Daoy (cell line): ENCODE data around the gene KITLG. TPM values are rescaled to one million over a fixed set of nuclear protein-coding genes. Genes with fewer than 3 reads are reported as not detected.
"Not testable (repeated sequence)": the region's sequence is repeated elsewhere in the genome, so short reads cannot be mapped to it uniquely, and the experiment has no call there.

Experiments
- DNase-seq: peaks from one replicate; pipeline ENCODE4 v3.0.0-alpha.2; 2015; ENCODE audit warnings: low read depth
- total RNA-seq: library from RNA; depleted of rRNA; stranded (reverse); fragments of >200 nt; shearing (Covaris generic); gene quantifications from 2 replicates; pipeline ENCODE4 v1.2.3, GENCODE V29; 2014

KITLG gene
- total RNA-seq, 1 experiment from 2014 or later: 24.1 TPM

DNA sequence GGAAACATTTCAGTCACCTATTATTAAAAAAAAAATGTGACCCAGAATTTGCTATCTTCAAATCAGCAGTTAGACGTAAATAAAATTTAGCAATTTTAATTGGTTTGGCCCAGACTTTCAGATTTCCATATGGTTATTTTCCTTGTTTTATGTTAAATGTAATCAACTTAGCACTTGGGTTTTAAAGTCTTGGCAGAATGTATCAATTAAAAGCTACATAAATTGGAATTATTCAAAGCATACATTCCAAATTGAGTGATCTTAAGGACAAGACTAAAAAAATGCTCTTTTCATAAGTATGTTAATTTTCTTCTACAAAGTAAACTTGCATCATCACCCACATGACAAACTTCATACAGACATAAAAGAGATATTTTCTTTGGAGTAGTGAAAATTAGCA lies 3.4 kb downstream of the KITLG start:
- no peak for DNase-seq

GRCh38 chr12:88575361-88575970 lies 4.8 kb downstream of the KITLG start:
- no peak for DNase-seq

DNA sequence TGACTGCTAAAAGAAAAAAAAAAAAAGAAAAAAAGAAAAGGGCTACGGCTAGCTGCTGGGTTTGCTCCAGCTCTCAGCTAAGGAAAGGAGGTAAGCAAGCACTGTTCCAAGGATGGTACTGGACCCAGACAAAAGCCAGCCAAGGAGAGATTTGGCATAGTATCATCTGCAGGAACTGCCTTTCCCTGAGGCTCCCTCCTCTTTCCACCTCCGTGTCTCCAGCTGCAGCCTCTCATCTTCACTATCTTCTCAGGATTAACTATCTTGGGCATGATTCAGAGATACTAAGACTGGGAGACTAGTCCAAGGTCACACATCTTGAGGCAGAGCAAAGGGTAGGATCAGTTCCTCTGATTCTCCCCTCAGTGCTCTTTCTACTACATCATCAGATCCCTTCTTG lies 6.0 kb downstream of the KITLG start:
- DNase-seq: no peak

DNA sequence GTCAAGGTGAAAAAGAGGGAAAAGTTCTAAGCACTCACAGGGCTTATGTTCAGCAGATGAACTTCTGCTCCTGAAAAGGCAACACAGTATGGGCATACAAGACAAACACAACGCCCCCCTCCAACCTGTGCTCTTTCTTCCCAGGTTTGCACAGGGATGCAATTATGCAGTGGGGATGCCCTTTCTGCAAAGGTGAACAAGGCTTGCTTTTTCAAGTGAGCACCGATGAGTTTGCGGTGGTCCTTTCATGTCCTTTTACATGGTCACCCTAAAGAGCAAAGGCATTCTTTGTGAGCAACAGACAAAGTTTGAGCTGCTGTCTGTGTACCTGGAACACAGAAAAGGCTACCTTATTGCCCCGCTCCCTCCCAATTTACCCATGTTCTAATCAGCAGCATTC lies 6.7 kb downstream of the KITLG start:
- DNase-seq: no peak

- no peak for DNase-seq
Observed at GRCh38 chr12:88572781-88573549, 7.3 kb downstream of the KITLG start.

GRCh38 chr12:88571543-88571942 lies 8.7 kb downstream of the KITLG start:
- no peak for DNase-seq

DNA sequence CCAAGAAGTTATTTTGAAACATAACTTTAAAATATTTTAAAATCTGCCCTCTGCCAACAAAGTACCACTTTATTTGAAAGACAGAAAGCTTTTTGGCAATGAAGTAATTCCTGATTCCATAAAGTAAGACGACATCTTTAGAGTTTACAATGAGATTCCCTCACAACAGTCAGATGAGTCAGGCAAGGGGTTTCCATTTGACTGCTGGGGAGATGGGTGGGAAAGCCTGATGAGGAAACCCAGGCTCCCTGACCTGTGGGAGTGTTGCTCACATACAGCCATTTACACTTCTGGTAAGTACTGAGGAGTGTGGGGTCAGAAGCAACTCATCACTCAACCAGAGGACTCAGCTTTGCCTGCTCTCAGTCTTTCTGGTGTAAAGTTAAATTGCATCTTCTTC lies 10.2 kb downstream of the KITLG start:
- peak; percentile 62 for DNase-seq

DNA sequence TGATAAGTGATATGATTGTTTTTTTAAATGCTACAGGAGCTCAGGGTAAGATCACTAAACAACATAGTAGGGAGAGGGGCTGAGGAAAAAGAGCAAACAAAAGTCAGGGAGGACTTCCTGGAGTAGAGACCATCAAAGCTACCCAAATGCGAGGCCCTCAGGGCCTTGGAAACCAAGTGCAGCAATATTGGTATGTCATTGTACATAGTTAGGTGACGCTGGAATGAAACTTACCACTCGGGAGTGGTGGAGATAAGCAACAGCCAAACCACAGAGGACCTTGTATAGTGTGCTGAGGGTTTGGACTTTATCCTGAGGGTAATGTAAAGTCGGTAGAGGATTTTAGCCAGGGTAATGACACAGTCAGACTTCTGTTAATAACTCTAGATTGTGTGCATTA lies 13.8 kb downstream of the KITLG start:
- peak; percentile 61 for DNase-seq

DNA sequence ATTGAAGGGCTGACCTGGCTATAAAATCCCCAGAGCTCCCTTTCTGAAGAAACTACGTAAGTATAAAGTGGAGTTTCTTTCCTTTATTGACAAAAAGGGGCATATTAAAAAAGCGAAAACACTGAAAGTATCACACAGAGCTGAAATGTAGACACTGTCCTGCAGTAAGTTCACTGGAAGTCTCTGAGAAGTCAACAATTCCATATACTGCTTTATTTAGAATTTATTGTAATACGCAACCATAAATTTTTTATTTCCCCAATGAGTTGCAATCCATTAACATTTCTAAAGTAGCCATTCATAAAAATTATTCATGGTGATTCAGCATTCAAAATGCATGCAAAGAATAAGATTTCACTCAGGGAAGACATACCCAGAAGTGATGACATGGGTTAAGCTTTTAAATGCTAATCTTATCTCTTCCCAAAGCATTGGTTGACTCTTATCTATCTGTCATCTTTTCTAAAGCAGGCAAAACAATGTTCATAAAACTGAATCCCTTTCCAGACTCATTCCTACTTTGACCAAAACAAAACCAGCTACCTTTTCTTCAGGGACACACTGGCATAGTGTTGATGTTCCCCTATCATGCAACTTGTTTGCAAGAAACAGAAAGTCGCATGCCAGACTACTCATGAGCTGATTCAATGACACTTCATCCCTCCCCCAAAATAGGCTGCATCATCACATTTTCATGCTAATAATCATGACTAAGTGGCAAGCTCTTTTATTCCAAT lies 17.3 kb downstream of the KITLG start:
- no peak for DNase-seq

DNA sequence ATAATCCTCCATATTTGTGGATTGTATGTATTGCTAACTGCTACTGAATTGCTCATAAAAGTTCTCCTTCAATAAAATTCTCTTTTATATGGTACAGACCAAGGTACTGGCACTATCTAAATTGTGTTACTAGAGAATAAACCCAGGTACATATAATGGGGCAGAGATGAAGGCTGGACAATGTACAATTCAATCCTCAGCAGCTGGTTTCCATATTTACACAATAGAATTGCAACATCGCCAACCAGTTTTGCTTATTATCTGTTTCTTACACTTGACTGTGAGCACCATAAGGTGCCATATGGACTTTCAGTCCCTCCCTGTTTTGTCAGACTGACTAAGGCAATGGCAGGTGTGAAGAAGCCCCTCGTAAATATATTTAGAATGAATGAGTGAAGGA lies 18.1 kb downstream of the KITLG start:
- DNase-seq: no peak

- no peak for DNase-seq
Observed at GRCh38 chr12:88559772-88560171, 20.5 kb downstream of the KITLG start.

- no peak for DNase-seq
Observed at GRCh38 chr12:88559199-88559598, 21.1 kb downstream of the KITLG start.

DNA sequence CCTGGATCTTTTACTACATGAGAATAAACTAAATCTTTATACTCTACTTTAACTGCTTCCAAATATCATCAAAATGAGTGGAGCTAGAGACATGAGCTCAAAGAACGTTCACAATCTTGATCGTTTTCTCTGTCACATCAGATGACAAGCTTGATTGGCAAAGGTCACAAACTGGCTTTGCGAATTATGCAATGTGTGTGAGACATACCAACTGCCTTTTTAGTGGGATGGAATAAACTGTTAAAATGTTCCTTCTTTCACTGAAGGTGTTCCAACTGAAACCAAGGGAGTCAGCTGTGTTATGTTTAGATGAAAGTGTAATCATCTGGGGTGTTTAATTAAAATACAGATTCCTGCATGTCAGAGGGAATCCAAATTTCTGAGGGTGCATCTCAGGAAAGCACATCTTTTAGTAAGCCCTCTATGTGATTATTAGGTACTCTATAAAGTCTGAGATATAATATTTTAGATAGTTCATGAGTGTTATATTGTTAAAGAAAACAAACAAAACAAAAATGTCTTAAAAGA lies 21.9 kb downstream of the KITLG start:
- no peak for DNase-seq

DNA sequence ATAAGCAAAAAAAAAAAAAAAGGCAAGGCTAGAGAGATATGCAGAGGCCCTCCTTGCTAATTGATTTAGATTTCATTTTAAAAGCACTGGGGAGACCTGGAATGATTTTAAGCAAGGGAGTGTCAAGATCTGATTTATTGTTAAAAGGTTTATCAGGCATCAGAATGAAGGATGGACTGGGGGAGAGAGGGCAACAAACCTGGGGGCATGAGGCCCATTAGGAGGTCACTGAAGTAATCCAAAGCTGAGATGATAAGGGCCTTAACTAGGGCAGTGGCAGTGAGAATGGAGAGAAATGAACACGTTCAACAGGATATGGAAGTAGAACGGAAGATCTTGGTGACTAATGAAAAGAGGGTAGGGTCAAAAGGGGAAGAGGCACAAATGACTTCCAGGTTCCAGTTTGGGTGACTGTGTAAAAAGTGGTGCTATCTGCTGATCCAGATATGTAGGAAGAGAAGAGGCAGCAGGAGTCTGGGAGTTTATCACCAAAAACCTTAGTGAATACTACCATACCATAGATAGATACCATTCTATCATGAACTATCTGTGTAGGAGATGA lies 24.0 kb downstream of the KITLG start:
- DNase-seq: no peak

- peak; percentile 53 for DNase-seq
Observed at GRCh38 chr12:88553941-88554658, 26.2 kb downstream of the KITLG start.

- DNase-seq: no peak
Observed at GRCh38 chr12:88552610-88553079, 27.6 kb downstream of the KITLG start.

GRCh38 chr12:88549929-88550328 lies 30.3 kb downstream of the KITLG start:
- no peak for DNase-seq

DNA sequence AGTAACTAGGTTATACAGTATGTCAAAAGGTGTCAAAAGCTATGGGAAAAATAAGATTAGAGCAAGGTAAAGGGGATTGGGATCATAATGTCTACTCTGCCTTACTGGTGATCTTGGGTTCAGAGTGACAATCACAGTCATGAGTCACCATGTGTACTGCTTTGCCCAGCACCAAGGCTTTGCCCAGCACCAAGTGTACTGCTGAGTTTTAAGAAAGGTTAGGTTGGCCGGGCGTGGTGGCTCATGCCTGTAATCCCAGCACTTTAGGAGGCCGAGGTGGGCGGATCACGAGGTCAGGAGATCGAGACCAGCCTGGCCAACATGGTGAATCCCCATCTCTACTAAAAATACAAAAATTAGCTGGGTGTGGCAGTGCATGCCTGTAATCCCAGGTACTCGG lies 32.3 kb downstream of the KITLG start:
- not testable (repeated sequence) for DNase-seq

DNA sequence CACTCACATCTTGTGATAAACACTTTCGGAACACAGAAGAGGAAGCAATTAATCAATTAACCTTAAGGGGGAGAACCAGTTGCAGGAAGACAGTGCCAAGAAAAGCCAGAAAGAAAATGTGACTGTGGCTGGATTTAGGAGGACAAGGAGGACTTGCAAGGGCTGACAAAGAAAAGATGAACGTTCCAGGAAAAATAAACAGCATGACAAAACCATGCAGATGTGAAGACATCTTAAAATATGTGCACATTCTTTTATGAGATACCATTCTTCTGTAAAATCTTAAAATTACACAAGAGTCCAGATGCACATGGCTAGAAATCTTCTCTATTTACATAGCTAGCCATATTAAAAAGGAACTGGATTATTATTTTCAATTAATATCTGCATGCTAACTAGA lies 33.4 kb downstream of the KITLG start:
- no peak for DNase-seq

DNA sequence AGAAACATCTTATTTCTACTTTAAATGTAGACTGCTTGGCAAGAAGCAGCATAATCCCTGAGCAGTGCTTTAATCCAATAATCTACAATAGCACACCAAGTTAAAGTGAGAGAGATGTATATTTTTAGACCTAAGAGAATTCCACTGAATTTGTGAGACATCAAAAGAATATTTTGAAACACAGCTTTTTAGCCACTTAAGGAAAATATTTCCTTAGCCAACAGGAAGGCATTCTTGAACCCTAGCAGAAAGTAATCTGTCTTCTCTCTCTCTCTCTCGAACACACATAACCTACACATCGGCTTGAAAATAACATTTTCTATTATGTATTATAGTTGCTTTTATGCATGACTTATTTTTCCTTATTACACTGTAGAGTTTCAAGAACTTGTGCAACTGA lies 34.0 kb downstream of the KITLG start:
- no peak for DNase-seq
